H9 (cell line): ENCODE data around the gene SPRY2. TPM values are rescaled to one million over a fixed set of nuclear protein-coding genes. Genes with fewer than 3 reads are reported as not detected.

ENCODE experiments used
- DNase-seq: peaks from one replicate; pipeline ENCODE4 v3.0.0-alpha.2; 2017
- H2AFZ ChIP-seq: one replicate; pipeline ENCODE4 v1.6.1; 2013; ENCODE audit warnings: mild to moderate bottlenecking, low read length, control low read depth, moderate library complexity
- H2AK5ac ChIP-seq: 2 replicates; pipeline ENCODE4 v1.6.1; 2013; ENCODE audit warnings: low read length, control low read depth, mixed read lengths; ENCODE audit not compliant: insufficient read length
- H2BK120ac ChIP-seq: one replicate; pipeline ENCODE4 v1.6.1; 2013; ENCODE audit warnings: low read depth, mild to moderate bottlenecking, low read length, control low read depth, inconsistent platforms; ENCODE audit not compliant: poor library complexity, severe bottlenecking
- H2BK12ac ChIP-seq: 2 replicates; pipeline ENCODE4 v1.6.1; 2013; ENCODE audit warnings: low read length, control low read depth, mixed read lengths, low read depth; ENCODE audit not compliant: insufficient read length
- H2BK15ac ChIP-seq: 2 replicates; pipeline ENCODE4 v1.6.1; 2013; ENCODE audit warnings: low read depth, low read length, control low read depth
- H2BK20ac ChIP-seq: one replicate; pipeline ENCODE4 v1.6.1; 2013; ENCODE audit warnings: low read depth, mild to moderate bottlenecking, low read length, control low read depth, inconsistent platforms; ENCODE audit not compliant: poor library complexity, severe bottlenecking
- H2BK5ac ChIP-seq: 2 replicates; pipeline ENCODE4 v1.6.1; 2013; ENCODE audit warnings: low read length, control low read depth, mixed read lengths; ENCODE audit not compliant: insufficient read length
- H3K14ac ChIP-seq: 2 replicates; pipeline ENCODE4 v1.6.1; 2013; ENCODE audit warnings: low read length, control low read depth; ENCODE audit not compliant: insufficient read depth
- H3K18ac ChIP-seq: 2 replicates; pipeline ENCODE4 v1.6.1; 2013; ENCODE audit warnings: low read depth, mild to moderate bottlenecking, mixed read lengths, low read length, control low read depth; ENCODE audit not compliant: insufficient read length
- H3K23ac ChIP-seq: 2 replicates; pipeline ENCODE4 v1.6.1; 2013; ENCODE audit warnings: low read length, control low read depth, mixed read lengths, low read depth; ENCODE audit not compliant: insufficient read length
- H3K23me2 ChIP-seq: 2 replicates; pipeline ENCODE4 v1.6.1; 2013; ENCODE audit warnings: low read depth, mild to moderate bottlenecking, mixed read lengths, low read length, control low read depth; ENCODE audit not compliant: insufficient read length, poor library complexity, severe bottlenecking
- H3K27ac ChIP-seq: 2 replicates; pipeline ENCODE4 v1.5.1; 2013; ENCODE audit warnings: low read length, control low read depth, mixed read lengths, low read depth; ENCODE audit not compliant: insufficient read length
- H3K27me3 ChIP-seq: 2 replicates; pipeline ENCODE4 v1.6.1; 2013; ENCODE audit warnings: low read length, control low read depth, inconsistent platforms; ENCODE audit not compliant: insufficient read depth
- H3K4ac ChIP-seq: 2 replicates; pipeline ENCODE4 v1.6.1; 2013; ENCODE audit warnings: low read depth, mild to moderate bottlenecking, control low read depth, inconsistent platforms, low read length, moderate library complexity
- H3K4me1 ChIP-seq: 2 replicates; pipeline ENCODE4 v1.6.1; 2013; ENCODE audit warnings: low read length, control low read depth, inconsistent platforms; ENCODE audit not compliant: insufficient read depth
- H3K4me2 ChIP-seq: 2 replicates; pipeline ENCODE4 v1.6.1; 2013; ENCODE audit warnings: low read length, control low read depth, mixed read lengths; ENCODE audit not compliant: insufficient read length, insufficient read depth
- H3K56ac ChIP-seq: 2 replicates; pipeline ENCODE4 v1.6.1; 2013; ENCODE audit warnings: low read depth, mild to moderate bottlenecking, mixed read lengths, low read length, control low read depth; ENCODE audit not compliant: insufficient read length
- H3K79me1 ChIP-seq: 2 replicates; pipeline ENCODE4 v1.6.1; 2013; ENCODE audit warnings: low read depth, mild to moderate bottlenecking, moderate library complexity, low read length, control low read depth, inconsistent platforms; ENCODE audit not compliant: insufficient read depth, poor library complexity, severe bottlenecking
- H3K79me2 ChIP-seq: 2 replicates; pipeline ENCODE4 v1.6.1; 2013; ENCODE audit warnings: low read length, control low read depth, inconsistent platforms; ENCODE audit not compliant: insufficient read depth
- H3K9ac ChIP-seq: 2 replicates; pipeline ENCODE4 v1.6.1; 2013; ENCODE audit warnings: low read length, control low read depth, mixed read lengths; ENCODE audit not compliant: insufficient read length; ENCODE audit errors: extremely low read depth
- H3K9me3 ChIP-seq: one replicate; pipeline ENCODE4 v1.6.1; 2013; ENCODE audit warnings: low read depth, low read length, inconsistent platforms; ENCODE audit not compliant: control insufficient read depth
- H3T11ph ChIP-seq: one replicate; pipeline ENCODE4 v1.6.1; 2013; ENCODE audit warnings: mild to moderate bottlenecking, low read length, control low read depth, inconsistent platforms
- H4K20me1 ChIP-seq: one replicate; pipeline ENCODE4 v1.6.1; 2013; ENCODE audit not compliant: control insufficient read depth, insufficient read length, insufficient read depth
- H4K5ac ChIP-seq: 2 replicates; pipeline ENCODE4 v1.6.1; 2013; ENCODE audit warnings: low read depth, mild to moderate bottlenecking, mixed read lengths, low read length, control low read depth; ENCODE audit not compliant: insufficient read length
- H4K8ac ChIP-seq: replicated peaks from 2 replicates; pipeline ENCODE4 v1.6.1; 2013; ENCODE audit warnings: low read length, control low read depth, mixed read lengths, low read depth; ENCODE audit not compliant: insufficient read length
- H4K91ac ChIP-seq: 2 replicates; pipeline ENCODE4 v1.6.1; 2013; ENCODE audit warnings: low read depth, mild to moderate bottlenecking, moderate library complexity, mixed read lengths, low read length, control low read depth; ENCODE audit not compliant: insufficient read length
- H3K27ac Mint-ChIP-seq, 3 experiments: 2 replicates in 2 of 3; 3 replicates in 1 of 3; pipeline ENCODE4 v1.8.0; 2020 to 2021; ENCODE audit warnings: mixed read lengths in 3 of 3, mild to moderate bottlenecking in 1 of 3, moderate library complexity in 1 of 3
- H3K27me3 Mint-ChIP-seq: 2 replicates; pipeline ENCODE4 v1.8.0; 2021; ENCODE audit warnings: low read depth, mild to moderate bottlenecking, moderate library complexity, mixed read lengths
- H3K36me3 Mint-ChIP-seq, 3 experiments: 2 replicates in 2 of 3; 3 replicates in 1 of 3; pipeline ENCODE4 v1.8.0; 2020 to 2021; ENCODE audit warnings: low read depth in 3 of 3, mixed read lengths in 3 of 3; ENCODE audit not compliant: insufficient read depth in 1 of 3
- H3K4me1 Mint-ChIP-seq, 2 experiments: 2 replicates each; pipeline ENCODE4 v1.8.0; 2020; ENCODE audit warnings: mixed read lengths in 2 of 2
- H3K4me3 Mint-ChIP-seq, 2 experiments: 2 replicates in 1 of 2; 3 replicates in 1 of 2; pipeline ENCODE4 v1.8.0; 2020 to 2021; ENCODE audit warnings: mild to moderate bottlenecking in 2 of 2, mixed read lengths in 2 of 2, moderate library complexity in 1 of 2
- H3K9me3 Mint-ChIP-seq, 2 experiments: 2 replicates in 1 of 2; 3 replicates in 1 of 2; pipeline ENCODE4 v1.8.0; 2020; ENCODE audit warnings: mild to moderate bottlenecking in 2 of 2, mixed read lengths in 2 of 2, moderate library complexity in 1 of 2
- CTCF ChIP-seq: fragments of 200-600 bp; sonication (generic); conservative IDR thresholded peaks from 3 replicates; pipeline ENCODE4 v1.8.0; 2021; ENCODE audit warnings: antibody characterized with exemption, mild to moderate bottlenecking
- total RNA-seq: library from RNA; stranded (reverse); gene quantifications from 2 replicates; pipeline ENCODE4 v1.2.1, GENCODE V29; 2021

The SPRY2 gene
- total RNA-seq, 1 experiment from 2014 or later, result 56.4 TPM

- Histone ChIP-seq H2BK15ac (no peak overlapping the region), H4K8ac (no peak overlapping the region), H2BK120ac (no peak overlapping the region), H2AFZ (no peak overlapping the region), H3K18ac (no peak overlapping the region), H3T11ph (no peak overlapping the region), H2BK5ac (no peak overlapping the region), H3K23ac (no peak overlapping the region), H4K20me1 (no peaks in the 10 kb centered on the region), H3K4me1 (no peaks in the 10 kb centered on the region), H2BK12ac (no peak overlapping the region), H4K91ac (no peak overlapping the region), H3K9me3 (no peaks in the 10 kb centered on the region), H3K23me2 (no peaks in the 10 kb centered on the region), H3K27me3 (no peaks in the 10 kb centered on the region), H2BK20ac (no peak overlapping the region), H3K56ac (no peak overlapping the region), H3K4me2 (no peak overlapping the region), H3K27ac (no peak overlapping the region), H3K79me2 (no peaks in the 10 kb centered on the region), H2AK5ac (no peak overlapping the region), H3K14ac (no peak overlapping the region), H4K5ac (no peak overlapping the region), H3K79me1 (no peaks in the 10 kb centered on the region), H3K9ac (no peak overlapping the region), H3K4ac (no peak overlapping the region)
- H3K27me3 Mint-ChIP-seq, result no peaks in the 10 kb centered on the region
- no peak overlapping the region for H3K27ac Mint-ChIP-seq
- no peak overlapping the region for H3K4me3 Mint-ChIP-seq
- H3K36me3 Mint-ChIP-seq, result peaks cover 2 to 8% (median 2%) of the 10 kb centered on the region in 3 experiments; a peak in 3 of 7 replicates
- no peak for TF ChIP-seq CTCF
- DNase-seq, result no peak
- H3K9me3 Mint-ChIP-seq, result peaks cover 6 to 9% of the 10 kb centered on the region in 2 experiments; a peak in 4 of 5 replicates
- H3K4me1 Mint-ChIP-seq, result no peaks in the 10 kb centered on the region
Measured at GRCh38 chr13:80386002-80386401, 45.1 kb upstream of the SPRY2 start.
